NCI-H2107 treated with DMSO at 0.1 percent for 48 hours (cell line): ENCODE results near the gene DDAH2.
A peak's percentile ranks its signal among the peaks of the same experiment; 100 is the strongest.
"Not testable (repeated sequence)": the region's sequence is repeated elsewhere in the genome, so short reads cannot be mapped to it uniquely, and the experiment has no call there.

ENCODE experiments used
- DNase-seq: peaks from one replicate; lab custom pipeline; 2025; ENCODE audit not compliant: unreplicated experiment; lab: John Stamatoyannopoulos, UW

Gene DDAH2

DNA sequence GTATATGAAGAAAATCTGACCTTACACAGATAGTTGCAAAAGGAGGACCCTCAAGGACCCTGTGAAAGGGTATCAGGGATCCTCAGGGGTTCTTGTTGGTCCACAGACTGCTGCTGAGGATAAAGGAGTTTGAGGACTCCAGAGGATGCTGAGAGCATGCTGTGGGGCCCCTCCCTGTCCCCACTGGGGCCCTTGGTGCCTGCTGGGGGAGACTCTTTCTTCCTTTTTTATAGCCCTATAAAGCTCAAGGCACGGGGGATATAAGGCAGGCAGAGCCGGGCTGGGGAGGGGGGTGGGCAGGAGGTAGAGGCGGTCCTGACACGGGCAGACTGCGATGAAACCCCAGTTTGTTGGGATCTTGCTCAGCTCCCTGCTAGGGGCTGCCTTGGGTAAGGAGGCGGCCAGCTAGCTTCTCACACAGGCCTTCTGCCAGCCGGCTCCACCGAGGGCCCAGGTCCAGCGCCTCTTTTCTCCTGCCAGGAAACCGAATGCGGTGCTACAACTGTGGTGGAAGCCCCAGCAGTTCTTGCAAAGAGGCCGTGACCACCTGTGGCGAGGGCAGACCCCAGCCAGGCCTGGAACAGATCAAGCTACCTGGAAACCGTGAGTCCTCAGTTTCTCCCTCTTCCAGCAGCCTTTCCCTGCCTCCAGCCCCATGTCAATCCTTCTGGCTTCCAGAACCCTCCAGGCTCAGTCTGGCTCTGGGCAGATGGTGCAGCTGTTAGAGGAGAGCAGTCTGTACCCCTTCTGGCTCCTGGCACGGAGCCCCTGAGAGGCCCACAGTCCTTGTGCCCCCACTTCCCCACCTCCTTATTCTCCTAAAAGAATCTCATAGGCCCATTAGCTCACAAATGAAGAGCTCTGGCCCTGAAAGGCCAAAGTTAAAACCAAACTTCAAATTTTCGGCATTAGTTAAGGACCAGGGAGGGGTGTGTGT, 13.8 kb downstream of the DDAH2 start, which contains the start of gene LY6G6D:
TSS of gene LY6G6D (plus strand) at position 327 of the 937 bp plus-strand sequence. CDS start at position 335, 8 bp downstream.
- DNase-seq, result no peak

DNA sequence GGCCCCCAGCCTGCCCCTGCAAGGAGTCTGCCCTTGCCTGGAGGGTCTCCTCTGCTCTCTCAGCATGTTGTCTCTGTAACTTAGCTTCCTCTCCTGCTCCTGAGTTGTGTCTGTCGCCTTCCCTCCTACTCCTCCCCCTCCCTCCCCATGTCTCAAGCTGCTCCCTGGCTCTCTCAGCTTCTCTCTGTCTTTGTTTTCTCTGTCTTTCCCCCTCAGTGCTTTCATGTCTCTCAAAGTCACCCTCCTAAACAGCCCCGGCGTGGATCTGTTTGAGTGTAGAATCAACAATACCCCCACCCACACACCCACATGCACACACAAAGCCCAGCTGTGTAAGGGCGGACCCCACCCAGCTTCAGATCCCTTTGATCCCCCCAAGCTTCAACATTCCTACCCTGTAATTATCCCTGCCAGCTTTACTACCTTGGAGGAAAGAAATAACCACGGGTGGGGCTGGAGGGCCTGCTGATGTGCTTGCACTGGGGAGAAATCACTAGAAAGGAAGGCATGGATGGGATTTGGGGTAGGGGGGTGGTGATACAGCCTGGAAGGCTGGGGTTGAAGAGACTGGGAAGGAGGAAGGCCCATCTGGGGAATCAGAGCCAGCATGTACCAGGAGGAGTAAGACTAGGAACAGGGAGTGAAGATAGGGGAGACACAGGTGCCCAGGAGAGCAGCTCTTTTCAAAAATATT, 15.0 kb downstream of the DDAH2 start:
- no peak for DNase-seq

GRCh38 chr6:31713465-31713864, 15.6 kb downstream of the DDAH2 start:
- no peak for DNase-seq

- no peak for DNase-seq
Observed at GRCh38 chr6:31712296-31712695, 16.8 kb downstream of the DDAH2 start.

- no peak for DNase-seq
Observed at GRCh38 chr6:31711233-31711632, 17.9 kb downstream of the DDAH2 start.

GRCh38 chr6:31710523-31711219, 18.4 kb downstream of the DDAH2 start:
- DNase-seq, result no peak

DNA sequence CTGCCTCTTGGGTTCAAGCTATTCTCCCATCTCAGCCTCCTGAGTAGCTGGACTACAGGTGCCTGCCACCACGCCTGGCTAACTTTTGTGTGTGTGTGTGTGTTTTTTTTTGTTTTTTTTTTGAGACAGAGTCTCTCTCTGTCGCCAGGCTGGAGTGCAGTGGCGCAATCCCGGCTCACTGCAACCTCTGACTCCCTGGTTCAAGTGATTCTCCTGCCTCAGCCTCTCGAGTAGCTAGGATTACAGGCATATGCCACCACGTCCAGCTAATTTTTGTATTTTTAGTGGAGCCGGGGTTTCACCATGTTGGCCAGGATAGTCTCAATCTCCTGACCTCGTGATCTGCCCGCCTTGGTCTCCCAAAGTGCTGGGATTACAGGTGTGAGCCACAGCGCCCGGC, 19.9 kb downstream of the DDAH2 start:
- not testable (repeated sequence) for DNase-seq

GRCh38 chr6:31708224-31708623, 20.9 kb downstream of the DDAH2 start:
- no peak for DNase-seq

GRCh38 chr6:31707701-31708100, 21.4 kb downstream of the DDAH2 start:
- no peak for DNase-seq

DNA sequence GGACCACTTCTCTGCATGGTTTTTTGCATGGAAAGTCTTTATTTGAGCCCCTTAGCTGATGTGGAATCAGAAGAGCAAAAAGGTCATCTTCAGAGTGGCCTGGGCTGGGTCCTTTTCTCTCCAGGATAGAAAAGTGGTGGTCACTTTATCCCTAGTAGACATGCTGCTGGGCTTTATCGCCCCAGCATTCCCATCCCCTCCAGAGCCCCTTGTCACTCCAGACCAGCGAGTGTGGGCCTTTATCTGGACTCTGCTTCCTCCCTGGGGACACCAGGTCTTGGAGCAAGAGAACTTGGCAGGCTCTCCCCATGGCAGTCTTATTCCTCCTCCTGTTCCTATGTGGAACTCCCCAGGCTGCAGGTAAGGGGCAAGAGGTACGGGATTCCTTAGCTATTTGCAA, 22.5 kb downstream of the DDAH2 start, which contains the start of gene LY6G6F:
TSS of gene LY6G6F (plus strand) at position 268 of the 400 bp plus-strand sequence. CDS start at position 309, 41 bp downstream.
- no peak for DNase-seq

DNA sequence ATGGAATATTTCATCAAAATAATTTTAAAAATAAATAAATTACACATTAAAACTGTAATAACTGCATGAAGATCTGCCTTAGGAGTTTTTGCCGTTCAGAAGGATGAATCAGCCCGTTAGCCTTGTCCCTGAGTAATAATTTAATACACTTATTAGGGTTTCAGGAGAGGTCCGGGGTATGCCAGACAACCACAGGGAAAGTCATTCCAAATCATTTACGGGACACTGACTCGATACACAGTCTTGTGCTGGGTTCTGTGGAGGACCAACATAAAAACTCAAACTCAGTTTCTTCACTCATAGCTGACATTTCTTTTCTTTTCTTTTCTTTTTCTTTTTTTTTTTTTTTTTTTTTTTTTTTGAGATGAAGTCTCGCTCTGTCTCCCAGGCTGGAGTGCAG, 23.2 kb downstream of the DDAH2 start:
- no peak for DNase-seq

GRCh38 chr6:31702819-31703716, 26.0 kb downstream of the DDAH2 start, which contains the start of gene ABHD16A:
ABHD16A (minus strand) TSS chr6:31703324; CDS start chr6:31703281, 43 bp downstream.
- peak; percentile 82 for DNase-seq

DNA sequence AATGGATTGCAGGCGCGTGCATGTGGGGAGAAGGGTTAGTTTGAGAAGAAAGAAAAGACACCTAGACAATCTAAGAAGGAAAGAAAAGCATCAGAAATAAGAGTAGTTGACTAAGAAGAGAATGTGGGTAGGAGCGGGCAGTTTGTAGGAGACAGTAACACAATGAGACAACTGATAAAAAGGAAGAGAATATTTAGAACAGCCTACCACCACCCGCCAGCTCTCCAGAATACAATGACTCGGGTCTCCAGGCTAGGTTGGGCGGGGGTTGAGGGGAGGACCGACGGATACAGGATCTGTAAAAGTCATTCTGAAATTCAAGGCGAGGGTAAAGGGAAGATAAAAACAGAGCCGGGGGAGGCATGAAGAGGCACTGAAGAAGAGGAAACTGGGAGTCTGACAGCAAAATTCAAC, 26.7 kb downstream of the DDAH2 start:
- no peak for DNase-seq

GRCh38 chr6:31701666-31702404, 27.3 kb downstream of the DDAH2 start:
- DNase-seq, result peak; percentile 17

- DNase-seq, result no peak
Observed at GRCh38 chr6:31700740-31701401, 28.2 kb downstream of the DDAH2 start.

DNA sequence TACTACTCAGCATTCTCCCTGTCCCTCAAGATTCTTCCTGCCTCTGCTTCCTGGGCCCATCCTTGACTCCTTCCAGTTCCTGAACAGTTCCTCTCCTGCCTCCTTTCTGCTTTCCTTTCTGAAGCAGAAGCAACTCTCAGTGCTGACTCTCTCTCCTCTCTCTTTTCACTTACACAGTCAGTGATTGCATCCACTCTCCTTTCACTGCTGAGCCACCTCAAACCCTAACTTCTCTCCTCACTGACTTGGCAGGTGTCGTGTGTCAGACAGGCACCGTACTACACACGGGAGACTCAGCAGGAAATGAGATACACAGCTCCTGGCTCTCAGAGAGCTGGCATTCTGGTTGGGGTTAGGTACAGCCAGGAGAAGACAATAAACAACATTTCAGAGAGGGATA, 31.5 kb downstream of the DDAH2 start:
- peak; percentile 17 for DNase-seq

GRCh38 chr6:31693535-31693934, 35.6 kb downstream of the DDAH2 start:
- no peak for DNase-seq

- no peak for DNase-seq
Observed at GRCh38 chr6:31692886-31693285, 36.2 kb downstream of the DDAH2 start.

GRCh38 chr6:31692353-31692752, 36.7 kb downstream of the DDAH2 start:
- DNase-seq, result no peak
